A549 (cell line): ENCODE results near the gene ADRA2A. TPM values are rescaled to one million over a fixed set of nuclear protein-coding genes. Genes with fewer than 3 reads are reported as not detected.

ENCODE experiments used
- ATAC-seq, 2 experiments: fragments of 200-7000 bp in 1 of 2; fragments of >200 bp in 1 of 2; cut with Nextera tagmentation in 1 of 2; cut with Tn5 transposase in 1 of 2; 3 replicates each; pipeline versions ENCODE4 v1.8.0 to v1.9.1; 2018 to 2020; ENCODE audit warnings: mild to moderate bottlenecking in 1 of 2, moderate library complexity in 1 of 2
- CTCF ChIA-PET: fragments of 300-600 bp; sonication (Branson Sonifier 250); formaldehyde crosslinking; extraction: SDS; loops from one replicate; lab custom pipeline; 2021; ENCODE audit warnings: antibody characterized with exemption, inconsistent platforms; lab: Yijun Ruan, JAX
- POLR2A ChIA-PET: fragments of 350-600 bp; formaldehyde crosslinking; extraction: SDS; loops from one replicate; lab custom pipeline; 2021; ENCODE audit warnings: antibody characterized with exemption, inconsistent platforms; lab: Yijun Ruan, JAX
- DNase-seq, 2 experiments: peaks; one replicate each; pipeline versions ENCODE4 v3.0.0 to v3.0.0-alpha.2; 2011 to 2016; ENCODE audit warnings: low read depth in 1 of 2, low spot score in 1 of 2
- FAIRE-seq: peaks from 2 replicates; lab custom pipeline; 2011; peaks lifted over from hg19 to GRCh38; lab: Jason Lieb, UNC
- H3K27ac ChIP-seq, 2 experiments: fragments of >200 bp; sonication (Bioruptor Twin); formaldehyde crosslinking; 3 replicates each; pipeline ENCODE4 v1.5.1; 2016 to 2017
- H3K4me1 ChIP-seq: fragments of >200 bp; sonication (Bioruptor Twin); formaldehyde crosslinking; 3 replicates; pipeline ENCODE4 v1.6.1; 2016
- H3K4me2 ChIP-seq: fragments of >200 bp; sonication (Bioruptor Twin); formaldehyde crosslinking; 3 replicates; pipeline ENCODE4 v1.6.1; 2016
- H3K4me3 ChIP-seq: fragments of >200 bp; sonication (Bioruptor Twin); formaldehyde crosslinking; 3 replicates; pipeline ENCODE4 v1.5.1; 2016
- H3K9me3 ChIP-seq: fragments of >200 bp; sonication (Bioruptor Twin); formaldehyde crosslinking; 3 replicates; pipeline ENCODE4 v1.6.1; 2016
- BHLHE40 ChIP-seq: IDR thresholded peaks from 2 replicates; pipeline ENCODE4 v1.6.1; 2012; ENCODE audit warnings: low read depth, low read length, inconsistent platforms
- CHD4 ChIP-seq: fragments of 200-600 bp; sonication (generic); IDR thresholded peaks from 2 replicates; pipeline ENCODE4 v1.6.1; 2016; ENCODE audit warnings: antibody characterized with exemption, mild to moderate bottlenecking, borderline replicate concordance
- EHF ChIP-seq: fragments of 250-450 bp; sonication (Bioruptor Pico); IDR thresholded peaks from 2 replicates; pipeline ENCODE4 v1.5.0; 2020; ENCODE audit warnings: mild to moderate bottlenecking
- EHMT2 ChIP-seq: fragments of 200-600 bp; sonication (generic); IDR thresholded peaks from 2 replicates; pipeline ENCODE4 v1.6.1; 2016; ENCODE audit warnings: antibody characterized with exemption, low read depth, mild to moderate bottlenecking, moderate library complexity
- EP300 ChIP-seq, 2 experiments: fragments of >200 bp; sonication (Bioruptor Twin); formaldehyde crosslinking; IDR thresholded peaks; 2 replicates in 1 of 2; 3 replicates in 1 of 2; pipeline ENCODE4 v1.6.1; 2016 to 2017
- ESRRA ChIP-seq: fragments of 150-350 bp; IDR thresholded peaks from 2 replicates; pipeline ENCODE4 v1.6.1; 2014; ENCODE audit warnings: mild to moderate bottlenecking, low read length, borderline replicate concordance
- HMGXB4 ChIP-seq: fragments of 250-450 bp; sonication (Bioruptor Pico); IDR thresholded peaks from 2 replicates; pipeline ENCODE4 v1.5.0; 2021; ENCODE audit warnings: mild to moderate bottlenecking, moderate library complexity, borderline replicate concordance
- HOXB5 ChIP-seq: fragments of 250-450 bp; sonication (Bioruptor Pico); IDR thresholded peaks from 2 replicates; pipeline ENCODE4 v1.5.0; 2020; ENCODE audit warnings: mild to moderate bottlenecking, moderate library complexity
- JUN ChIP-seq, 2 experiments: fragments of >200 bp; sonication (Bioruptor Twin); formaldehyde crosslinking; IDR thresholded peaks; 2 replicates in 1 of 2; 3 replicates in 1 of 2; pipeline ENCODE4 v1.6.1; 2016 to 2017
- JUNB ChIP-seq: fragments of >200 bp; sonication (Bioruptor Twin); formaldehyde crosslinking; IDR thresholded peaks from 2 replicates; pipeline ENCODE4 v1.6.1; 2016
- NPAS2 ChIP-seq: fragments of 250-450 bp; sonication (Bioruptor Pico); IDR thresholded peaks from 2 replicates; pipeline ENCODE4 v1.8.0; 2022; ENCODE audit warnings: mild to moderate bottlenecking, moderate library complexity, borderline replicate concordance
- RCOR1 ChIP-seq: fragments of 150-350 bp; IDR thresholded peaks from 2 replicates; pipeline ENCODE4 v1.6.1; 2014; ENCODE audit warnings: antibody characterized with exemption, low read length, low read depth
- REST ChIP-seq: fragments of 200-600 bp; sonication (generic); IDR thresholded peaks from 2 replicates; pipeline ENCODE4 v1.6.1; 2016; ENCODE audit warnings: antibody characterized with exemption, mild to moderate bottlenecking, moderate library complexity
- RFX5 ChIP-seq: fragments of 450-650 bp; IDR thresholded peaks from 2 replicates; pipeline ENCODE4 v1.7.1; 2014; ENCODE audit warnings: antibody characterized with exemption, mild to moderate bottlenecking, moderate library complexity
- SREBF2 ChIP-seq: fragments of 450-650 bp; IDR thresholded peaks from 2 replicates; pipeline ENCODE4 v1.6.1; 2014; ENCODE audit warnings: mild to moderate bottlenecking, moderate library complexity
- TFCP2L1 ChIP-seq: fragments of 250-450 bp; sonication (Bioruptor Pico); IDR thresholded peaks from 2 replicates; pipeline ENCODE4 v1.5.0; 2021; ENCODE audit warnings: mild to moderate bottlenecking
- ZSCAN20 ChIP-seq: fragments of 250-450 bp; sonication (Bioruptor Pico); IDR thresholded peaks from 2 replicates; pipeline ENCODE4 v1.8.0; 2022; ENCODE audit warnings: mild to moderate bottlenecking, moderate library complexity
- WGBS: methylation state at CpG from one replicate; pipeline ENCODE4 v1.1.6; 2017; ENCODE audit errors: missing lambda C conversion rate; 5-methylcytosine and 5-hydroxymethylcytosine counted together
- polyA plus RNA-seq, 4 experiments: library from polyadenylated mRNA; depleted of rRNA in 3 of 4; stranded (reverse); fragments of >200 nt; fragmentation: RNase III in 1 of 4; extraction: RNeasy Plus Mini Kit Qiagen cat#74134 plus additional on column Dnase treatment in 1 of 4; gene quantifications; 2 replicates in 3 of 4; 3 replicates in 1 of 4; pipeline ENCODE4 v1.2.3, GENCODE V29; 2011 to 2017
- TF ChIP-seq, protein P1 (sequence below): IDR thresholded peaks from 2 replicates; pipeline ENCODE4 v1.6.1; 2012
- TF ChIP-seq, protein P2 (sequence below): fragments of 150-350 bp; IDR thresholded peaks from 2 replicates; pipeline ENCODE4 v1.6.1; 2014; ENCODE audit warnings: low read depth, mild to moderate bottlenecking, low read length

Gene ADRA2A
- polyA plus RNA-seq, 2 of the 4 experiments (the other 2 are of a cell fraction), result not detected

- FAIRE-seq (no peak), DNase-seq (no peak), ATAC-seq (no peak)
- no peak overlapping the region for H3K4me2 ChIP-seq
- no peaks in the 10 kb centered on the region for H3K9me3 ChIP-seq
- POLR2A ChIA-PET, result no interaction called here
- no peak overlapping the region for H3K4me3 ChIP-seq
- H3K27ac ChIP-seq, result no peak overlapping the region
- CTCF ChIA-PET, result no interaction called here
- WGBS, result 87% methylated on average over 9 of the region's 10 CpGs
- TF ChIP-seq SREBF2 (no peak), BHLHE40 (no peak), EP300 (IDR thresholded peaks at IDR 0.05) (no peak), REST (no peak), RCOR1 (no peak), HOXB5 (CRISPR knock-in tag) (no peak), HMGXB4 (CRISPR knock-in tag) (no peak), JUNB (no peak), CHD4 (no peak), RFX5 (no peak), EHMT2 (no peak), EHF (no peak), JUN (IDR thresholded peaks at IDR 0.05) (no peak)
- TF ChIP-seq, protein P1, sequence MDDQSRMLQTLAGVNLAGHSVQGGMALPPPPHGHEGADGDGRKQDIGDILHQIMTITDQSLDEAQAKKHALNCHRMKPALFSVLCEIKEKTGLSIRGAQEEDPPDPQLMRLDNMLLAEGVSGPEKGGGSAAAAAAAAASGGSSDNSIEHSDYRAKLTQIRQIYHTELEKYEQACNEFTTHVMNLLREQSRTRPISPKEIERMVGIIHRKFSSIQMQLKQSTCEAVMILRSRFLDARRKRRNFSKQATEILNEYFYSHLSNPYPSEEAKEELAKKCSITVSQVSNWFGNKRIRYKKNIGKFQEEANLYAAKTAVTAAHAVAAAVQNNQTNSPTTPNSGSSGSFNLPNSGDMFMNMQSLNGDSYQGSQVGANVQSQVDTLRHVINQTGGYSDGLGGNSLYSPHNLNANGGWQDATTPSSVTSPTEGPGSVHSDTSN, result no peak
- TF ChIP-seq, protein P2, sequence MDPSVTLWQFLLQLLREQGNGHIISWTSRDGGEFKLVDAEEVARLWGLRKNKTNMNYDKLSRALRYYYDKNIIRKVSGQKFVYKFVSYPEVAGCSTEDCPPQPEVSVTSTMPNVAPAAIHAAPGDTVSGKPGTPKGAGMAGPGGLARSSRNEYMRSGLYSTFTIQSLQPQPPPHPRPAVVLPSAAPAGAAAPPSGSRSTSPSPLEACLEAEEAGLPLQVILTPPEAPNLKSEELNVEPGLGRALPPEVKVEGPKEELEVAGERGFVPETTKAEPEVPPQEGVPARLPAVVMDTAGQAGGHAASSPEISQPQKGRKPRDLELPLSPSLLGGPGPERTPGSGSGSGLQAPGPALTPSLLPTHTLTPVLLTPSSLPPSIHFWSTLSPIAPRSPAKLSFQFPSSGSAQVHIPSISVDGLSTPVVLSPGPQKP, result no peak
- no peaks in the 10 kb centered on the region for H3K4me1 ChIP-seq
Observed at GRCh38 chr10:111083222-111084095, 6.6 kb downstream of the ADRA2A start.

DNA sequence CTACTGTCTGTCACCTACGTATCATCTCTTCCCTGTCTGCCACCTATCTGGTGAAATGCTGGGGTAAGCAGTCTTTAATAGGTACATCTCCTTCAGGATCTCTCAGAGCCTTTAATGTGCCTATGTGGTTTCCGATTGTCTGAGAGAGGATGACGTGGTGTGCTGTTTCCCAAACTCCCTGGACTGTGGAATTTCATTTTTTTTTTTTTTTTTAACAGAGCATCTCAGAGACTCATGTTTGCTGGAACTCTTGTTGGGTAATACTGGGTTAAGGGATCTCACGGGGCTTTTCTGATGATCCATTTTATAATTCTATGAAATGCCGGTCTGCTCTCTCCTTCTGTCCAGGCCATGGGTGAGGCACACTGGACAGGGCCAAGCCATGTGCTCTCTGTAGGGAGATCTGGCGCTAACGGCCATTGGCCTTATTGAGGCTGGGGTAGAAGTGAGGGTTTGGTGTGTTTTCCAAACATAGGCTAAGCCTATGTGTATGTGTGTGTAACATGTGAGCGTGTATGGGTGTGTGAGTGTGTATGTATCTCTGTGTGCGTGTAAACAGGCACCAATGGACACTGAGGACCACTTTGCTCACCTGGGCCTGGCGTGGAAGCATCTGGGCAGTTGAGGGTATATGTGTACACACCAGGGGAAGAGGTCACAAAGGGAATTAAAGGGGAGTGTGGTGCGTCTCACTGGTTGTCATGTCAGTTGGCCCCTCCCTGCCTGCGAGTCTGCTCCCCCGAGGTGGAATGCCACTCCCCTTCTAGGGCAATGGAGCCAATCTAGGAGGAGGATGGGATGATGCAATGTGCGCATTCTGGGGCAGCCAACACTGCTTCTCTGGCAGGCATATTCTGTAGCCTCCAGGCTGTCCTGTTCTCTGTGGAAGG, 7.8 kb downstream of the ADRA2A start:
- FAIRE-seq, result no peak
- CTCF ChIA-PET, result interaction anchor here (0.9 kb wide), 1 partner anchor 9 kb away, joined by 3 read pairs; no protein-coding TSS in a partner anchor

More for the DNA sequence above, 7.8 kb downstream of the ADRA2A start:
- DNase-seq (no peak), ATAC-seq (no peak)
- POLR2A ChIA-PET, result no interaction called here
- Histone ChIP-seq H3K9me3 (no peaks in the 10 kb centered on the region), H3K4me1 (no peaks in the 10 kb centered on the region), H3K4me2 (no peak overlapping the region), H3K27ac (no peak overlapping the region), H3K4me3 (no peak overlapping the region)
- WGBS, result 54% methylated on average over 14 of the region's 14 CpGs
- TF ChIP-seq TFCP2L1 (CRISPR knock-in tag) (no peak), EHMT2 (no peak), ZSCAN20 (CRISPR knock-in tag) (no peak), ESRRA (no peak), NPAS2 (no peak)
